ENCODE results near the gene GRIA2.

- TF ChIP-seq CTCF (IDR thresholded peaks at IDR 0.05) (no peak), POLR2A (IDR thresholded peaks at IDR 0.05) (no peak)
Observed at GRCh38 chr4:157219711-157220370, 687 bp upstream of the GRIA2 start.
